Limb (tissue), 2 donors: ENCODE measurements around the gene CLDND2.
"Not testable (repeated sequence)": the region's sequence is repeated elsewhere in the genome, so short reads cannot be mapped to it uniquely, and the experiment has no call there.

ENCODE experiments used
- DNase-seq, 2 donors: peaks; one replicate each; pipeline ENCODE4 v3.0.0-alpha.2; 2016; ENCODE audit errors: extremely low spot score in 2 of 2

Gene CLDND2, protein sequence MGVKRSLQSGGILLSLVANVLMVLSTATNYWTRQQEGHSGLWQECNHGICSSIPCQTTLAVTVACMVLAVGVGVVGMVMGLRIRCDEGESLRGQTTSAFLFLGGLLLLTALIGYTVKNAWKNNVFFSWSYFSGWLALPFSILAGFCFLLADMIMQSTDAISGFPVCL

DNA sequence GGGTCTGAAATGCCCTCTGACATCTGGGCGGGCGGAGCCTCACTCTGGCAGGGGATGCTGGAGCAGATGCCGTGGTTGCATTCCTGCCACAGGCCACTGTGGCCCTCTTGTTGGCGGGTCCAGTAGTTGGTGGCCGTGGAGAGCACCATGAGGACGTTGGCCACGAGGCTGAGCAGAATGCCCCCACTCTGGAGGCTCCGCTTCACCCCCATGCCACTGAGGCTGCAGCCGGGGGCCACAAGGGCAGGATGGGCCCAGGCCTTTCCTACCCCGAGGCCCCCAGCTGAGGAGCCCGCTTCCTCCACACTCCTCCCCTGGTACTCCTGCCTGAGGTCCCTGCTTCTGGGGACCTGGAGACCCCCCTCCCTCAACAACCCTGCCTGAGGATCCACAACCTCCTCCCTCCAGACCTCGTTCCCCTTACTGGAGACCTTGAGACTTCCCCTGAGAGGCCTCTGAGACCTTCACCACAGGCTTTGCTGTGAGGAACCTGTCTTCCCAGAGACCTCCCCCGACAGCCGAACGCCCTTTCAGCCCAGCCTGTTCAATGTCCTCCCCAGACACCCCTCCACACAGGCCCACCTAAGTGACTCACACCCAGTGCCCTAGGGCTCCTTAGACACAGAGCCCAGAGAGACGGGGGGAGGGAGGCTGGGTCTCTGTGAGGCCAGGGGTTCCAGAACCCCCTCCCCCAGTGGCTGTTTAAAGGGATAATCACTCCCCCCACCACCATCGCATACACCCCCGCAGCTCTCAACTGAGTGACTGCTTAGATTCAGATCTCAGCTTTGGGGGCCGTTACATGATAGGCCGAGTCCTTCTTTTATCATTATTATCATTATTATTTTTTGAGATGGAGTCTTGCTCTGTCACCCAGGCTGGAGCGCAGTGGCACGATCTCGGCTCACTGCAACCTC is at the start of gene CLDND2:
TSS of gene CLDND2 (minus strand) at position 638 of the 917 bp plus-strand sequence. CDS start at position 212, 426 bp downstream.
- DNase-seq, result no peak

DNA sequence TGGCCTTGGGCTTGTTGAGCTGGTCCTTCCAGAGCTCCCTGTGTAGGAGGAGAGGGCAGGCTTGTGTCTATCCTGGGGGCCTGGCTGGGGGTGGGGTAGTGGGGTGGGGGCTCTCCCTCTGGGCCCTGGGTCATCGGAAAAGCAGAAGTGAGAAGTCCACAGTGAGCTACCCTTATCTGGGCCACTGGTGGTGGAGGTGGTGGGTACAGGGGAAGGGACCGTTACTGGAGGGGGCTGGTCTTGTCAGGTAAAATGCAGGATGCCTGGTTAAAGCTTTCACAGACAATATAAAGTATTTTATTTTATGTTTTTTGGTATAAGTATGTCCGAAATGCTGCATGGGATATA is 49.0 kb upstream of the CLDND2 start:
- DNase-seq, result no peak

DNA sequence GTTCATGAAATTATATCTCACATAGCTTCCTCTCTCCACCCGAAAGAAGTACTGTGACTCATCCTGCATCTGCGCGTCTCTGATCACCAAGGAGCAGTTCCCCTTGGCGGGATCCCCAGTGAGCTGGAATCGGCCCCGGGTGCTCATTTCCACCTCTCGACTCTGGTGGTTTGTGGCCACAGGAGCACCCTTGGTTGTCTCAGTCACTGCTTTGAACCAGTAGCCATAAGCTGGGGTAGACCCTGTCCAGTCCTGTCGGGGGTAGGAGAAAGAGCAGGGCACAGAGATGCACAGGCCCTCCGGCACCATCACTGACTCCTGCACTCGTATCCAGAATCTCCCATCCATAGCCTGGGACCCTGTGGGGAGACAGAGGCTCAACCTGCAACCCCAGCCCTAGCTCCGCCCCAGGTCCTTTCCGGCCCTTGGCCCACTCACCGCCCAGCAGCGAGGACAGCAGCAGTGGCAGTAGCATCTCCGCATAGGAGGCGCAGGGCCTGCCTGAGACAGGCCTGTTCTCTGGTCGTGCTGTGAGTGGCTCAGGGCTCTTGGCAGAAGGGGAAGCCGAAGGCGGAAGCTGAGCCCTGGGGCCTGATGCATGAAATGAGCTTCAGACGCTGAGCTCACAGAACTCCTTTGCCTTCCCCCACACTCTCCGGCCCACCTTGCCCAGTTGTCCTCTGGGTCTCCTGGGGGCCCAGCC is 48.5 kb upstream of the CLDND2 start, which contains the start of gene SIGLEC10:
TSS of gene SIGLEC10 (minus strand) at position 536 of the 703 bp plus-strand sequence. CDS start at position 475, 61 bp downstream.
- no peak for DNase-seq

DNA sequence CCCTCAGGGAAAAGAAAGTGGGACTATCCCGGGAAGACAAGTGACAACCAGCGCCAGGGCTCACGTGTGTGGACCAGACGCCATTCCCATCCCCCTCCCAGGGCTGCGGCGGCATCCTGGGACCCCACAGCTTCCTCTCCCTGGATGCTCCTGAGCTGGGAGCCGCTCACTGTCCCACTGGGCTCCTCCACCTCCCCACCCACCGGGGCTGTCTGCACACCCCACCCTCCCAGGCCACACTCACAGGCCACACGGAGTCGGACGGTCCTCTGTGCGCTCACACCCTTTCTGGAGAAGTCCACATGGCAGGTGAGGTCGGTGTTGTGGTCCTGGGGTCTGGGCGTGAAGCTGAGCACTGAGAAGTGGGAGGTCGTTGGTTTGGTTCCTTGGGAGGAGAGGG is 47.6 kb upstream of the CLDND2 start:
- not testable (repeated sequence) for DNase-seq

DNA sequence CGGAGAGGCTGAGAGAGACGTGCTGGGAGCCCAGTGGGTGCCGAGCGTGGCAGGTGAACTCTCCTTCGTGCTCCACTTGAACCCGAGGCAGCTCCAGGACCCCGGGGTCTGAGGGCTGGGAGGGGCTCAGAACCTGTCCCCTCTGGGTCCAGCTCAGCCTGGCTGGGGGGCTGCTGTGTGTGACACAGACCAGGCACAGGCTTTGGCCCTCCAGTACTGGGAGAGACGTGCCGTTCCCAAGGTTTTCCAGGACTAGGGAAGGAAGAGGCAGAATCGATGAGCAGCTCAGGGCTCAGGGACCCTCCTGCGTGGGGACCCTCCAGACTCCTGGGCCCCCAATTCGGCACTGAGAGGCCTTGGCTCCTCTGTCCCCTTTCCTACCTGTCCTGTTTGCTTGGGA is 46.4 kb upstream of the CLDND2 start:
- no peak for DNase-seq

DNA sequence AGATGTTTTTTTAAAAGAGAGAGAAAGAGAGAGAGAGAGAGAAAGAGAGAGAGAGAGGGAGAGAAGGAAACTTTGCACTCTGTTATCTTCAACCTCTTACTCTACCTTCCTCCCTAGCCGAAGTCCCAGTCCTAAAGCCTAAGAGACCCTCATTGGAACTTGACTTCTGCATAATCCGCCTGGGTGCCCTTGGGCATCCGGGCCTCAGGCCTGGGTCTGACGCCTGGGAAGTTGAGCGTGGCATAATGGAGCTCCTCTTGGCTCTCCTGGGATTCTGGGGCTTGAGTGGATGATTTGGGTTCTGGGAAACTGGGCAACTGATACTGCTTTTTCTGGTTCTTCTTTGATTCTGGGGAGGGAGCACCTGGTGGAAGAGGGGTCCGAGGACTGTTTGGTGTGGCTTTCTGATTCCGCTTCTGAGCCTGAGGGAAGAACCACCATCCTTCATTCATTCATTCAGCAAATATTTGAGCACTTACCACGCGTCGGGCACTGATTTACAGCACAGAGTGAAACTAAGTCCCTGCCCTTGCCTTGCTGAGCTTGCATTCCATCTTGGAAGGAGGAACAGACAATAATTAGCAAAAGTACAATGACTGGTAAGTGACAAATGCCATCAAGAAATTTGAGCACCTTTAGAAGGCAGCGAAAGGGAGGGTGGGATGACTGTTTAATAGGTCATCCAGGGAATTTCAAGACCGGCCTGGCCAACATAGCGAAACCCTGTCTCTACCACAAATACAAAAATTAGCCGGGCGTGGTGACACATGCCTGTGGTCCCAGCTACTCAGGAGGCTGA is 42.3 kb upstream of the CLDND2 start:
- no peak for DNase-seq

DNA sequence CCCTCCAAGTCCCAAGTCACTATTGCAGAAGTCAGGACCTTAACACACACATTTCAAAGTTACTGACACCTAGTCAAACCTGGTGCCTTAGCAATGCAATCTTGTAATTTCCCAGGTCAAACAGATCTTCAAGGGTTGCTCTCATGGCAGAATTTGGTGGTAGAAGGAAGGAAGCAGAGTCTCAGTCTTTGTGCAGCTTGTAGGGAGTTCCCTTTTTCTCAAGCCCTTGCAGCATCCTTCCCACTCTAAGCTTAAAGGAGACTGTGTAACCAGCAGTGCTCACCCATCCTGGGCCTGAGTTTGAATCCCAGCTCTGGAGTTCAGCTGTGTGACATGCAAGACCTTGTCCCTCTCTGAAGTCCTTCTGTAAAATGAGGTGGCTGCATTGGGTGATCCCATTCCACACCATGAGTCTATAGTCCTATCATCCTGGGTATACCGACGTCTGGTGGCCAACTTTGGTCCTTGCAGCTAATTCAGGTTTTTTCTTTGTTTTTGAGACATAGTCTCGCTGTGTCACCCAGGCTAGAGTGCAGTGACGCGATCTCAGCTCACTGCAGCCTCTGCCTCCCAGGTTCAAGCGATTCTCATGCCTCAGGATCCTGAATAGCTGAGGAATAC is 38.8 kb upstream of the CLDND2 start:
- DNase-seq, result no peak

DNA sequence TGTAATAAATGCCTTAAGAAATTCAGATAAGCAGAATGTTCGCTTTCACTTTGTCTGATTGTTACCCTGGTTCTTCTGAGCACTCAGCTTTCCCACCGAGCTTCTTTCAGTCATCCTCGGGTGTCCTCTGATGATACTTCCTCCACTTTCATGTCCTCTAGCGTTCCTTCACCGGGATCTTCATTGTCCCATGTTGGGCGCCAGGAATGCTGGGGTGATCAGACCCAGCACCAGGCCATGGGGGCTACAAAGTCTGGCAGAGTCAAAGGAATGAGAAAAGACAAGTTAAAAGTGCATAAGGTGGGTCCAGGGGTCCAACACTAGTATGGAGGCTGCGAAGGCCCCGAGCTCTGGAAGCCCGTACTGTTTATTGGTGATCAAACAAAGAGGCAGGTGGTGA is 33.3 kb upstream of the CLDND2 start:
- no peak for DNase-seq

DNA sequence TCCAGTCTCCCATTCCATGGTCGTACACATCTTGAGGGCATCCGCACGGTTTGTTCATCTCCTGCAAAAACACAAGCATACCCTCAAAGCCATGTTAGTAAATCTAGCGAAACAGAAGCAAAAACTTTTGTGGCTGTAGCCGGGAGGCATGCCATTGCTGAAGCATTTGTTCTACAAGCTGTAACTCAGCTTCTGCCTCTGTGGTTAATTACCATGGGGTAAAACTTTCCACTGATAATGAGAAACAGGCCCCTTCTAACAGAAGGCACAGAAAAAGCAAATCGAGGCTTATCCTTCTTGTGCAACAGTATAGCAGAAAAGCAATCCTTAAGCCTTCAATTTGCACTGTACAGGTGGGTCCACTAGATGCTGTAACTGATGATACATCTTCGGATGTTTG is 31.1 kb upstream of the CLDND2 start:
- DNase-seq, result not testable (repeated sequence)

DNA sequence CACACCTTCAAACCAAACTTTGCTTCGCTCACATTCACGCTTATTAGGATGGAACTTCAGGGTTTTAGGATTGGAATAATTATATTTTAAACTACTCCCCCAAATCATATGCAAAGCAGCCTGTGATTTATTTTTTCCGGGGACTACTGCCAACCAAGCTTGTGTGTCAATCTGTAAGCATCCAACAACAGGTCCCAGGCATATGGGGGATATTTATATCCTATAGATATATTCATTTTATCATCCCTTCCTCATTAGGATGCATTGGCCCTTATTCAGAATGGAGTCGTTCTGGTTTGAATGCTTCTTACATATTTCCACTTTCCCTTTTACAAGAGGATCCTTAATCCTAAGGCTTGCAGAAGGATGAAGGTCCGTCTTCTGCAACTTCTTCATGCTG is 30.4 kb upstream of the CLDND2 start:
- DNase-seq, result no peak

DNA sequence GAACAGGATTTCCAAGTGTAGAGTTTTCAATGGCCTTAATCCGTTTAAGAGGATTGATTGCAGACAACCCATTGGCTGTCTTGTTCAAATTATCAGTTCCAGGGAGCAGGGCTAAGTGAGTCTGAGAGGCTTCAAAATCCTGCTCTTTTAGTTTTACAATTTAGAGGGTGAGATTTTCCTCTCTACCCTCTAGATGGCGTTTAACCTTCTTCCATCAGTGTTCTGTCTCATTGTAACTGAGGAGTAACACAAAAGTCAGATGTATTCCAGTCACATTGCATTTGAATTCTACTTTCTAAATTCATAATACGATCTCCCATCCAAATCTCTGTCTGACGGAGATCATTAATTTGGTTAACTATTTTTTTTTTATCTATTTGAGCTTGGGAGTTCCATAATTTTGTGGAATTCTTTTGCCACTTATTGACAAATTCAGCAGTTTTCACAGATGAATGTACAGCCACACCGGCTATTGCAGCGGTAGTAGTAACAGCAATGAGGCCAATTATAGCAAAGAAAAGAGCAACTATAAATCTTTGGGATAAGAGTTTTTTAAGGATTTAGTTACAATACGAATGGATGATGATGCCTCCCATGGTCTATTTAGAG is 29.4 kb upstream of the CLDND2 start:
- peak in 1 of 2 donors; percentile 25 for DNase-seq

DNA sequence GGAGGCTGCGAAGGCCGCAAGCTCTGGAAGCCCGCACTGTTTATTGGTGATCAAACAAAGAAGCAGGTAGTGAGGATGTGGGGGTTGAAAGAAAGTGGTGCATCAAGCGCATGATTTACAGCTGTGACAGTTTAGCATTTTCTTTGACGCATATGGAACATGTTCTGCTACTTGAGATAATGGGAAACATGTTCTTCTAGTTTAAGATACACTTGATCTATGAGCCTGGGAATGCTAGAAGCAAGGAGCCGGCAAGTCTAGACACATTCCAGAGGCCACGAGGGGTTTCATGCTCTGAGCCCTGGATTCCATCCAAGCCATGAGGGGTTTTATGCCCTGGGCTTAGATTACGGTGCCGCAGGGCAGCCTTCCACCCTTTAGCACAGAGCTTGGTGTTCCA is 28.6 kb upstream of the CLDND2 start:
- not testable (repeated sequence) for DNase-seq

DNA sequence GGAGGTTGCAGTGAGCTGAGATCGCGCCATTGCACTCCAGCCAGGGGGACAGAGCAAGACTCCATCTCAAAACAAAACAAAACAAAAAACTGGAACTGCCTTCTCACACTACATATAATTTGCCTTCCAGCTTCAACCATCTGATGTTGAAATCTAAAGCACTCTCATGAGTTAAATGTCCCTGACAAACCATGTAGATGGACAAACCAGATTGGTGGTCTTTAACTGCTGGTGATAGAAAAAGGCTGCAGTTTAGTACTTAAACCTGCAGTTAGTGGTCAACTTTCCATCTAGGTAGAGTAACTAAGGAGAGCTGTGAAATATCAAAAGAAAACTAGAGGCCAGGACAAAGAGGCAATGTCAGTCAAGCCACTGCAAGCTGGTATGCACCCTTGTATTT is 27.4 kb upstream of the CLDND2 start:
- no peak for DNase-seq

DNA sequence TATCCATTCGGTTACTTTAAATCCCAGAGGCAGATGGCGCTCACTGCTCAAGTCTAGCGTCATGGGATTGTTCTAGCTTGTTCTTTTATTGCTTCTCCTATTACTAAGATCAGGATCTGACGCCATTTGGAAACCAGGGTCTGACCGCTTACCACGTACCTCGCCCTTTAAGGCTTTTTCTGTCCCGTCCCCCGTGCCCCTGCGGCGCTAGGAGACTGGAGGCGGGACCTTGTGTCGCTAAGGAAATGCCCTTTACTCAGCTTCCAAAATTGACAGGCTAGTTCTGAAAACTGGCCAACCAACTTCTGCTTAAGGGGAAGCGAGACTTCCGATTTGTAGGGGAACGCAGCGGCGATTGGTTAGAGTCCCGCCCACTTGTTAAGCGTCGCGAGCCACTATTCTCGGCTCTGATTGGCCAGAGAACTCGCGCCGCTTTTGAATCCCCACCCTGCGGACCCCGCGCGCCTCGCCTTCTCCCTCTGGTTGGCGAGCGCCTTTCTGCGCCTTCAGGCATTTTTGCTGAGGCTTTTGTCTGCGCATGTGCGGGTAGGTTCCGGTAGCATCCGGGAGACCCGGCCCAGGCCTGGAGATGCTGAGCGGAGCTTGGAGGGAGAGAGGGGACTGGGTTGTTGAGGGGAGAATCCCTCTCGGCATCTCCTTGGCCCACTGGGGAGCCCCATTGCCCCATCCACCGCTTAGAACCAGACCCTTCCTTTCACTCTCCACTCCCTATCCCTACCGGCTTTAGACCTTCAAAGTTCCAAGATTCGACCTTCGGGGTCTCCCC is 25.4 kb upstream of the CLDND2 start:
- DNase-seq, result peak; percentile 93 to 99

DNA sequence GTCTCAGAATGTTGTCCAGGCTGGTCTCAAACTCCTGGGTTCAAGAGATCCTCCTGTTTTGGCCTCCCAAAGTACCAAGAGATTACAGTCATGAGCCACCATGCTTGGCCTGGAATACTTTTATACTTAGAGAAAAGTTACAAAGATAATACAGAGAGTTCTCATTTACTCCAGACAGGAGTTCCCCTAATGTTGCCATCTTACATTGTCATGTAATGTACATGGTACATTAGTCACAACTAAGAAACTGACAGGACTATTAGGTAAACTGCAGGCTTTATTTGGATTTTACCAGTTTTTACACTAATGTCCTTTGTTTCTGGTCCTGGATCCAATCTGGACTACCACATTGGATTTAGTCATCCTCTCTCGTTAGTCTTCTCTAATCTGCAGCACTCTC is 23.9 kb upstream of the CLDND2 start:
- DNase-seq, result no peak

DNA sequence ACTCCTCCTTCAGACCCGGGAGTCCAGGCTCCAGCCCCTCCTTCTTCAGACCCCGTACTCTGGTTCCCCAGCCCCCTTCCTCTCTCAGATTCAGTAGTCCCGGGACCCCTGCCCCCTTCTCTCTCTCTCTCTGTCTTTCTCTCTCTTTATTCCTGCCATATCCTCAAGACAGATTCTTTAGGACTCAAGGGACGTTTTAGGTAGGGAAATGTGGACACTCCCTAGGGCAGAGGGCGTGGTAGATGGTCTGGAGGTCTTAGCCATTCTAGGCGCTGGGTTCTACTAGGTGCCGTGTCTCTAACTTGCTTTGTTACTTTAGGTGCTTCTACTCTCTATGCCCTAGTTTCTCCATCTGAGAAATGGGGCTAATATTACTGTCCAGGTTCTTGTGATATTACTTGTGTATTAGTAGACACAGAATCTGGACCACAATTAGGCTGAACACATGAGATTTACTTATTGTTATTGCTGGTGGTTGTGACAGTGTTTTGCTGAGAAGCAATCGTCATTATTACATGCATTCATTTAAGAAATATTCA is 22.3 kb upstream of the CLDND2 start:
- DNase-seq, result no peak

DNA sequence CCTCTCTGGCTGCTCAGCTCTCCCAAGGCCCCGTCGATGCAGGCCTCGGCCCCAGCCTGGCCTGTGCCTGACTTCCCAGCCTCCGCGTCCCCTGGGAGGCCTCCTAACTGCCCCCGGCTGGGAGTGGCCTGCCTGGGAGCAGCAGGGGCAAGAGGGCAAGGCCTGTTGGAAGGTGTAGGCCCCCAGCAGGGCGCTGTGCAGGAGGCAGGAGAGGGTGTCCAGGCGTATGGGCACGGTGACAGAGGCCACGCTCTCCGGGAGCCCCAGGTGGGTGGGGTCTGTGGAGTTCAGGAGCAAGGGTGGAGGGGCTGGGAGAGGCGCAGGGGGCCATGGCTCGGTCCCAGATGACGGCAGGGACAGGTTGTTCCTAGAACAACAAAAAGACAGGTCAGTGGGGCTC is 20.3 kb upstream of the CLDND2 start:
- no peak for DNase-seq

DNA sequence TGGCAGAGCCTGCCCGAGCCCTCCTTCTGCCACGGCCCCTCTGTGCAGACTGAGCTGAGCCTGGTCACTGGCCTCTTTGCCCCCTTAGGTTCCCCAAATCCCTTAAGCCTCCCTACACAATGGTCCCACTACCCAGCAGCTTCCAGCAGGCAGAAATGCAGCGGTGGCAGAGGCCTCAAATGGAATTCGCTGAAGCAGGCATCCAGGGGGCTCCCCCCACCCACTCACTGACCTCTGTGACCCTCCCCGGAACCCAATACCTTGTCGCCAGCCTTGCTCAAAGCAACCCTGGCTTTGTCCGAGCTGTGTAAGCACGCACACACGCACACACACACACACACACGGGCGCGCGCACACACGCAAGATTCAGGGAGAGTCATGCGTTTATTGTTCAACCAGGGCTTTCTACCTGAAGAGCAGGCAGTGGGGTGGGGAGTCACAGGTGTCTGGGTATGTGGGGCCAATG is 19.2 kb upstream of the CLDND2 start, which contains the start of gene LIM2:
TSS of gene LIM2 (minus strand) at position 51 of the 466 bp plus-strand sequence. CDS start 531 bp downstream, outside the sequence.
- no peak for DNase-seq

DNA sequence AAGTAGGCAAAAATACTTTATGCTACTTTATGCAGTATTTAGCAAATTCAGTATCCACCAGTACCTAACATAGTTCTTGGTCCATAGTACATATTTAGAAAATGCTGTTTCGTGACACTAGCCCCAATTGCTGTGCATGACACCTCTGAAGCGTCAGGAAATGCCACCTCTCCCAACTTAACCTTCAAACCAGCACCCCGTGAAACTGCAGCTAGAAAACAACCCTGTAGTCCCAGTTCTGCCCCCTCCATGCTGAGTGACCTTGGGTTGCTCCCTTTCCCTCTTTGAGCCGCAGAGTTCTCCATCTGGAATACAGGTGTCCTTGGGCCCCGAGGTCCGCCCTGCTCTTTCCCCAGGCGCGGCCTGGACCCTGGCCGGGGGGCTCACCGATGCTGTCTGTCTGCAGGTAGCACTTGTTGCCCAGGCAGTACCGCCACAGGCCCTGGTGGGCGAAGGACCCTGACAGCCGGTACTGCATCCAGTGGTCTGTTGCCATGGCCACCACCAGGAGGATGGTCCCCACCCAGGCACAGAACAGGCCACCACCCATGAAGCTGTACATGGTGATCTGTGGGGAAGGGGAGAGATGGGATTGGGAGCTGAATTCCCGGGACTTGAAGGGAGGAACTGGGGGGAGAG is 18.2 kb upstream of the CLDND2 start:
- DNase-seq, result no peak
